ENCODE data around the gene CLDN11. TPM values are rescaled to one million over a fixed set of nuclear protein-coding genes. Genes with fewer than 3 reads are reported as not detected.

The CLDN11 gene
- total RNA-seq: 1.2 TPM

DNA sequence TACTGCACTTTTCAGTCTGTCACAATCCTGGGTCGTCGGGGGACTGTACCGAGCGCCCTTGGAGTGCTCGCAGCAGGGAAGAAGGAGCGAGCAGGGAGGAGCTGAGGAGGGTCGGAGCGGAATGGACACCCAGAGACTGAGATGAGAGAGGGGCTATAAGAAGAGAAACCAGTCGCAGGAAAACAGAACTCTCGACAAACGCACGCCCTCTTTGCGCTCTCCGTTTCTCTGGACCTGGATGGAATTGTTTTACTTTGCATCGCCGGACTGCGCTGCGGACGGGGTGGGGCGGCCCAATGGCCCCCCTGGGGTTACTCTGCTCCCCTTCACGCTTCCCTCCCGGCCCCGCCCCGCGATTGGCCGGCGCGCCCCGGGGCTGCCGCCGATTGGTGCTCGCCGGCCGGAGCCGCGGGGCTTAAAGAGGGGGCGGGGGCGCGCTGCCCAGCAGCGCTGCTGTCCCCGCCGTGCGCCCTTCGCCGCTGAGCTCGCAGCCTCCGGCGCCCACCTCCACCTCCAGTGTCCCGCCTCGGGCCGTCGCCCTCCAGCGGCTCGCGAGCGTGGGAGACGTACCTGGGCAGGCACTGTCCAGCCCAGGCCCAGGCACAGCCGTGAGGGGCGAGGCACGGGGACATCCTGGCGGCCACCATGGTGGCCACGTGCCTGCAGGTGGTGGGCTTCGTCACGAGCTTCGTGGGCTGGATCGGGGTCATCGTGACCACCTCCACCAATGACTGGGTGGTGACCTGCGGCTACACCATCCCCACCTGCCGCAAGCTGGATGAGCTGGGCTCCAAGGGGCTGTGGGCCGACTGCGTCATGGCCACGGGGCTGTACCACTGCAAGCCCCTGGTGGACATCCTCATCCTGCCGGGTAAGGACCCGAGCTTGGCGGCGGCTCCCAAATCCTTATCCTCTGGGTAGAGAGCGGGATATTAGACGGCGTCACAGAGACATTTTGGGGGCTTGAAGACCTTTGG, at the start of gene CLDN11:
TSS of gene CLDN11 (plus strand) at position 447 of the 977 bp plus-strand sequence. CDS start at position 646, 199 bp downstream.
- ATAC-seq: peak; percentile 23

GRCh38 chr3:170368921-170369320, 49.7 kb upstream of the CLDN11 start:
- ATAC-seq: no peak

- no peak for ATAC-seq
Observed at GRCh38 chr3:170372190-170372879, 46.3 kb upstream of the CLDN11 start.

- ATAC-seq: no peak
Observed at GRCh38 chr3:170383567-170383966, 35.1 kb upstream of the CLDN11 start.

DNA sequence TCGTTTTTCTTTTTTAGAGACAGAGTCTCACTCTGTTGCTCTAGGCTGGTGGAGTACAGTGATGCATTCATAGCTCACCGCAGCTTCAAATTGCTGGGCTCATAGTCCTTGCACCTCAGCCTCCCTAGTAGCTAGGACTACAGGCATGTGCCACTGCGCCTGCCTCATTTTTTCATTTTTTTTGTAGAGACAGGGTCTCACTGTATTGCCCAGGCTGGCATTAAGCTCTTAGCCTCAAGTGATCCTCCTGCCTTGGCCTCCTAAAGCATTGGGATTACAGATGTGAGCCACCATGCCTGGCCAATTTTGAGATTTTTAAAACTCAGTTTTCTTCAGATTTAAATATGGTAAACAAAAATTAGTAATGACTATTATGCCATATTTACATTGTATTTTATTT, 32.2 kb upstream of the CLDN11 start:
- ATAC-seq: no peak

- no peak for ATAC-seq
Observed at GRCh38 chr3:170387950-170388349, 30.7 kb upstream of the CLDN11 start.

DNA sequence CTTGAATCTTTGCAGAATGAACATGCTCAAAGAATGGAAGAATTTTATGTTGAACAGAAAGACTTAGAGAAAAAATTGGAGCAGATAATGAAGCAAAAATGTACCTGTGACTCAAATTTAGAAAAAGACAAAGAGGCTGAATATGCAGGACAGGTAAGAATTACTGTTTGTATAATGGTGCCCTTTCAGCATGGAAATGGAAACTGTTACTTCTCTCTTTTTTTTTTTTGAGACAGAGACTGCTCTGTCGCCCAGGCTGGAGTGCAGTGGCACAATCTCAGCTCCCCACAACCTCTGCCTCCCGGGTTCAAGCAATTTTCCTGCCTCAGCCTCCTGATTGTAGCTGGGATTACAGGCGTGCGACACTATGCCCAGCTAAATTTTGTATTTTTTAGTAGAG, 27.6 kb upstream of the CLDN11 start:
- no peak for ATAC-seq

- ATAC-seq: no peak
Observed at GRCh38 chr3:170397685-170398084, 21.0 kb upstream of the CLDN11 start.

- ATAC-seq: no peak
Observed at GRCh38 chr3:170405101-170405500, 13.6 kb upstream of the CLDN11 start.

DNA sequence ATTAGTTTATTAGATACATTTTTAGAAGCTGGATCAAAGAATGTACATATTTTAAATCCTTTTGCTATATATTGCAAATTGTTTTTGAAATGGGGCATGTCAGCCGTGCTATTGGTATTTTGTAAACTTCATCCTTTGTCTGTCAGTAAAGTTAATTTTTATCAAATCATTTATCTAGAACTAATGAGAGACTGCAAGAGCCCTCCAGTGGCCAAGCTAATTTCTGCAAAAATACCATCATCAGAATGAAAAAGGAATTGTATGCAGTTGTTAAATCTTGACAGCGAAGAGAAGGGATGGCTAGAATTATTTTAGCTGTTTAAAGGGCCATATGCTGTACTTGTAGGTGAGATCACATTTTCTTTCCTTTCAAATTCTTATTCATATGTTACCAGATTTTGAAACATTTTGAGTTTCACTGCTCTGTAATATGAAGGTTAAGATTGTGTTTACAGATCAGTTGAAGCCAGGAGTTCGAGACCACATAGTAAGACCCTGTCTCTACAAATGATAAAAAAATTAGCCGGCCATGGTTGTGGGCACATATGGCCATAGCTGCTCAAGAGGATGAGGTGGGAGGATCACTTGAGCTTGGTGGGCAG, 8.1 kb upstream of the CLDN11 start:
- ATAC-seq: no peak

GRCh38 chr3:170413291-170413690, 5.4 kb upstream of the CLDN11 start:
- ATAC-seq: no peak

DNA sequence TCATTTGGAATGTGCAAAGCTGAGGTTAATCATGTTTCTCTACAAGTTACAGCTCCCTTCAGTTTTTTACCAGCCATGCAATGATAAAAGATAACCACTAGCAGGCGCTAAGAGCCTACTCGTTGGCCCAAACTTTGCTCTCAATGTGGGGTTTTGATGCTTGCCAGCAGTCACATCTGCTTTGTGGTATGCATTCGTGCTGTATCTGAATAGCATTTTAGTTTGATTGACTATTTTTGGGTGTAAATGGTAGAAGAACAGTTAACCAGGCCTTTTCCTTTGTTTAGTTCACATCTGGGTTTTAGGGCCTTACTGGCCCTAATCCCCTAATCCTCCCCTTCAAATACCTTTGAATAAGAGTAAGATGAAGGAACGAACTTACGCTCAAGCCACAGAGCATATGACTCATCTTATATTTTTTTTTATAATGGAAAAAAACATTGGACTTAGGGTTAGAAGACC, 4.4 kb upstream of the CLDN11 start:
- peak; percentile 71 for ATAC-seq

- no peak for ATAC-seq
Observed at GRCh38 chr3:170417090-170417489, 1.6 kb upstream of the CLDN11 start.

DNA sequence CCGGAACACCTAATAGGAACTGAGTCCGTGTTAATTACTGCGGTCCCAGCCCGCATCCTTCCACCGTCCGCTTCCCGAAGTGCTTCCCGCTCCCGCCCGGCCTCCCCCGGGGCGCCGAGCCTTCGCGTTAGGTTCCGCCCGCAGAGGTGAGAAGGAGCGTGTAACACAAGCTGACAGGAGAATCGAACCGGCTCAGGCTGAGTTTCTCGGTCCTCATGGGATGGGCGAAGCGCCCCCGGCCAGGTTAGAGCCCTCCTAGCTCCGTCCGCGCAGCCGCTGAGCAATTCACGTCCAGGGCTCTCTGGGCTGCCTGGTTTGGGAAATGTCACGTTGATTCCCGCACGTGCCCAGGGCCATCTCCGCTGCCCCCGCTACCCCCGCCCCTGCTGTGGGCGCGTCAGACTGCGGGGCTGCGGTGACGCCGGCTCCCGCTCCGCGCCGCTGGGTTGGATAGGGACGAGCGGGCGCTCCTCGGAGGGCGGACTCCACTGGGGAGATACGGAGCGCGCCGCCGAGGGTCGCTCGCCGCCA, 954 bp downstream of the CLDN11 start:
- peak; percentile 37 for ATAC-seq

- ATAC-seq: no peak
Observed at GRCh38 chr3:170420307-170420821, 1.7 kb downstream of the CLDN11 start.

DNA sequence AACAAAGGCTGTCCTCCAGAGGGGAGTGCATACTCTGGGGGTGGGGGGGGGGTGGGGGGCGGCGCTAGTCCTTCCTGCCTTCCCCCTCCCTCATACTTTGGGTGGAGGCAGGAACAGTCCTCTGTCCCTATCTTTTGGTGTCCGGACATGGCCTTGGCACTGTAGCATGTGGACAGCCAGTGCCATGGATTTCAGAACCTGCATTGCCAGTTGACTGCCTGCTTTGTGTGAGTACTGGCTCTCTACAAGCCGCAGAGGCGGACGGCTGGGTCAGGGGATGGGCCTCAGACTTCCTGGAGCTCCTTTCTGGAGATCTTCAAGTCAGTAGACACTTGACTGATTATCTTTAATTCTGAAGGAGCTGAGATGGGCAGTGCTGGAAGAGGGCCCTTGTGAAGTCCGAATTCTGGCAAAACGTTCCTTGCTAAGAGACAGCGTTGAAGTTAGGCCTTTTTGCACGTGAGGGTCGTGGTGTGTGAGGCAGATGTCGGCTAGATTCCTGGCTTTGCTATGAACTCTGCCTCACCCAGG, 2.5 kb downstream of the CLDN11 start:
- no peak for ATAC-seq

DNA sequence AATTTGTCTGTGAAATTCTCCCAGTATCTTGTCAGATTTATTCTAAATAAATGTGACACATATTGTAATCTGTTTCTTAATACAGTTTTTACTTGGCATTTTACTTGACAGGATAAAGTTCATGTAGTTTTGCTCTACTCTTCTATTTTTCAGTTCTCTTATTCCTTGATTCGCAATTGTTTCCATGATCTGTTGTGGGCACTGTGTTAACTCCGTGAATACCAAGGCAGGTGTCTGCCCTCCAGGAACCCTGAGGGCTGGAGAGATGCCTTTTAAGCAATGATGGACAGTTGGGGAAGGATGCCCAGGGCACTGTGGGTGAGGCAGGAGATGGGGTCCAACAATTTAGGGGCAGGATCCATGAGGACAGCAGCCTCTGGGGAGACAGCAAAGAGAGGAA, 3.1 kb downstream of the CLDN11 start:
- no peak for ATAC-seq

DNA sequence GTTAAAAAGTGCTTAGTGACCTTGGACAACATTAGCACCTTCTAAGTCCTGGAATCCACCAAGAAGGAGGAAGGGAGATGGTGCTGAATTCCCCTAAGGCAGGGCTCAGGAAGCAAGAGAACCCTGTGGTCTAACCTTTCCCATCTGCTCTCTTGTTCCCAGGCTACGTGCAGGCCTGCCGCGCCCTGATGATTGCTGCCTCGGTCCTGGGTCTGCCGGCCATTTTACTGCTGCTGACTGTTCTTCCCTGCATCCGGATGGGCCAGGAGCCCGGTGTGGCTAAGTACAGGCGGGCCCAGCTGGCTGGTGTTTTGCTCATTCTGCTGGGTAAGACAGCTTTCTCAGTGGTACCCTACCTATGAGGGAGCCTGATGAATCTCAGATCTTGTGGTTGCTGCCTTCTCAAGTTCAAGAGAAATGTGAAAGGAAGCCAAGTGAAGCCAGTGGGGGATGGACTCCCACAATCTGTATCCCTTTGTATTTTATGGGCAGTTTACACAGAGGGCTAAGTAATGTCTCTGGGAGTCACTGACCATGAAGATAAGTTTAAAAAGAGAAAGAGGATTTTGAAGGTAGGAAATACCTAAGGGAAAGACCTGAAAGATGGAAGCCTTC, 4.4 kb downstream of the CLDN11 start:
- no peak for ATAC-seq

DNA sequence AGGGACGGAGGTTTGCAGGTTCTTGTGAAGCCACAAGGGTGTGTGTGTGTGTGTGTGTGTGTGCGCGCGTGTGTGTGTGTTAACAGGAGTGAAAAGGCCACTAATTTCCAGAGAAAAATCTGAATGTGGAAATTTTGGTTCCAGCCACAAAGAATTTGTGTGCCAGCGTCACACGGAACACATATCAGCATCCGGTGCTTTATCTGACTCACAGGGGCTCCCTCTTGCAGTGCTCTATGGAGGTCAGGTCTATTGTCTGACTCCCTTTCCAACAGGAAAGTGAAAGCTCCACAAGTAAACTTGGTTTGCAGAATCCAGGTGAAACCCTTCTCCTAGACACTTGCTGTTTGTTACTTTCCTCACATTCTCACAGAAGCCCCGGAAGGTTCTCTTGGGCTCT, 6.2 kb downstream of the CLDN11 start:
- ATAC-seq: no peak

DNA sequence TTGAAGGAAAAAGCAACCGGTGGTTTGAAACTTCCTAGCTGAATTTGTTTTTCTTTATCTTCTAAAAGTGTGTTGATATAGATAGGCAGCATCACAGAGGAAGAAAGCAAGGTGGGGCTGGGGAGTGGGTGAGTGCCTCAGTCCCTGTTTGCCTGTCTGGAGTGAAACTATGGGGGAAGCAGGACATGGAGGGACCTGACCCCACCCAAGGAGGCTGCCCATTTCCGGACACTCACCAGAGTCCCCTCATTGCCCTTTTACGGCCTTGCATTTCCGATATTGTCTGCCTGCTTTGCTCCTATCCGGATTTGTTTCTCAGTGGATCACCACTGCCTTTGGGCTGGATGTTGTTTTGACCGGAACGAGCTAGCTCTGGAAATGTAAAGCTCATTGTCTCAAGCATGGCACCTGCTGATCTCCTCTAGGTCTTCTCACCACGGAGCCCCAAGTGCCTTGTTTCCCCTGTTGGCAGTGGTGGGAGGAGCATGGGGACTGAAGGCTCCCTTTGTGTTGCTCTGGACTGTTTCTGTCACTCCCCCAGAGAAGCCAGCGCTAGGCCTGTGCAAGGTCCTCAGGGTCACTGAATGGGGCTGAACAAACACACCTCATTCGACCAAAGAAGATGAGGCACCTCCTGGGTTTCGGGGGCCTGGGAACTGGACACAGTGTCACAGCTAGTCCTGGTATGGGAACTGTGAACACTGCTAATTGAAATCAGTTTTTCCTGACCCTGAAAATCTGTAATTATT, 7.0 kb downstream of the CLDN11 start:
- ATAC-seq: no peak

GRCh38 chr3:170426240-170426797, 7.7 kb downstream of the CLDN11 start:
- no peak for ATAC-seq
